HG02938 (cell line): ENCODE measurements around the gene EHHADH.
A peak's percentile ranks its signal among the peaks of the same experiment; 100 is the strongest.

Experiments used
- ATAC-seq: cut with Tn5 transposase; IDR thresholded peaks from one replicate; pipeline ENCODE4 v1.9.1; 2021; ENCODE audit warnings: mild to moderate bottlenecking, moderate library complexity; ENCODE audit not compliant: unreplicated experiment

EHHADH gene

DNA sequence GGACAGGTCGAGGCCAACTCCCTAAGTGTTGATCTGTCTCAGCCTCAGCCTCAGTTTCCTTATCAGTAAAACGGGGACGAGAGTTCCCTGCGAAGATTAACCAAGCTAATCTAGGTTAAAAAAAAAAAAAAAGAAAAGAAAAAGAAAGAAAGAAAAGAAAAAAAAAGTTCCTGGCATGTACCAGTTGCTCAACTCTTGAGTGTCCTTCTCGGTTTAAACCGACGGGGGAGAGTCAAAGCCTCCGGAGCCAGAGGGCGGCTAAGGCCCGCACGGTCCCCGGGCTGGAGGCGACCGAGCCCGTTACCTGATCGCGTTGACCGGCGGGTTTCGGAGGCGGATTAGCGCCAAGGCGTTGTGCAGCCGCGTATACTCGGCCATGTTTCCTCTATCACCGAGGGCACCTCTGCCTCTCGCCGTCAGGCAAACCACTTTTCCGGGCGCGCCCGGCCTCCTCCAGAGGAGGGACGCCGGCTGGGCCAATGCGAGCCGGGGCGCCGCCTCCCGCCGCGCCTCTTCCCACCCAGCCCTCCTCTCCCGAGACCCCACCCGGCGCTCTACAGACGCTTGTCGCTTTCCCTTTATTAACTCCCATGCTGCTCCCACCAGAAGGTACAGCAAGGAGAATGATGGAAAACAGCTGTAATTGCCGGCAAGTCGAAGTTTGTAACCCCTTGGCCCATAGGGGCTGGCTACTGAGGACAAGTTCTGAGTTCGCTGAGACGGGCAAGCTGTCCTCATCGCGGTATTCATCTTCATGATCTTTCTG lies at the start of gene EHHADH:
TSS of gene EHHADH (minus strand) at position 405 of the 766 bp plus-strand sequence. CDS start at position 378, 27 bp downstream.
- peak; percentile 69 for ATAC-seq

DNA sequence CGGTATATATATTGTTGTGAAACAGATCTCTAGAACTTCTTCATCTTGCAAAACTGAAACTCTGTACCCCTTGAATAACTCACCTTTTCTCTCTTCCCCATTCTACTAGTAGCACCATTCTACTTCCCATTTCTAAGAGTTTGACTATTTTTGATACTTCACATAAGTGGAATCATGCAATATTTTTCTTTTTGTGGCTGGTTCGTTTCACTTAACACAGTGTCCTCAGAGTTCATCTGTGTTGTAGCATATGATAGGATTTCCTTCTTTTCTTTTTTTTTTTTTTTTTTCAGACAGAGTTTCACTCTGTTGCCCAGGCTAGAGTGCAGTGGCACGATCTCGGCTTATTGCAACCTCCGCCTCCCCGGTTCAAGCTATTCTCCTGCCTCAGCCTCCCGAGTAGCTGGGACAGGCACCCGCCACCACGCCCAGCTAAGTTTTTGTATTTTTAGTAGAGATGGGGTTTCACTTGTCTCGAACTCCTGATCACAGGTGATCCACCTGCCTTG lies 46.1 kb upstream of the EHHADH start:
- peak; percentile 88 for ATAC-seq

DNA sequence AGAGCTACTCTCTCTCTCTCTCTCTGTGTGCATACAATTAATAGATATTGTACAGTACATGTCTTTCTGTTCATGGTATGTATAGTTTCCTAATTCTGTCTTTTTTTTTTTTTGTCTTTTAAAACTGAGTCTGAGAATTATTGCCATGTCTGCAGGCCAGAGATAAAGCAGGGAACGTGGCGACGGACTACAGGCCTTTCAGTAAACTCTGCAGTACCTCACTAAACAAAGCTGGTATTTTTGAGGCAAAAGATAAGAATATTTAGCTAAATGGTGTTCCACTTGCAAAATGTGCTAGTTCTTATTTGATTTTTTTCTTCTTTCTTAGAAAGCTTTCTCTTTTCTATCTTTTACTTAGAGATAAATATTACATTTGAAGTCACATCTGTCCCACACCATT lies 44.0 kb upstream of the EHHADH start:
- ATAC-seq: no peak

DNA sequence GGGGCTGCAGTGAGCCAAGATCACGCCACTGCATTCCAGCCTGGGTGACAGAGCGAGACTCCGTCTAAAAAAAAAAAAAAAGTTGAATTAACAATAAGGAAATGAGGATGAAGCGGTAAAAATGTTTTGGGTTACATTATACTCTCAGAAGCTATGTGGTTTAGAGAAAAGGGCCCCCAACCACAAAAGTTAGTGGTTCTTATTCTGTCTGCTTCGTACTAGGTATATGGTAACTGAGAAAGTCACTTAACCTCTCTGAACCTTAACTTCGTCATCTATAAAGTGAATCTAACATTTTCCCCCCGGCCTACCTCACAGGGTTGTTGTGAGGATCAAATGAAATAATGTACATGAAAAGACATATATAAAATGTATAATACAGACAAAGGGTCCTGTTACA lies 38.4 kb upstream of the EHHADH start:
- ATAC-seq: no peak

DNA sequence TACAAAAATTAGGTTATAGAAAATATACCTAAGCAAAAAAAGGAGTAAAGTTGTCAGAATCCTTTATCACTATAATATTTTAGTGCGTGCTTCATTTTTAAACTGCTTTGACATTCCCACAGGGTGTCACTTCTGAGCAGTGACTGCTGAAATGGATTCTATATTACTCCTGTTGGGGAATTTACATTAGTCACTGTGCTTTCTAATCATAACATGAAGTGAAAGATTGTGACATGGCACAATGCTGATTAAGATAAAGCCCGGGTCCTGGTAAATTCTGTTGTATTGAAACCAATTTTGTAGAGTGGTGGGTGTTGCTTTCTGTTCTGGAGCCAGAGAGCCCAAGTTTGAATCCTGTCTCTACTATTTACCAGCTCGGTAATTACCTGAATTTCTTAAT lies 36.4 kb upstream of the EHHADH start:
- no peak for ATAC-seq

DNA sequence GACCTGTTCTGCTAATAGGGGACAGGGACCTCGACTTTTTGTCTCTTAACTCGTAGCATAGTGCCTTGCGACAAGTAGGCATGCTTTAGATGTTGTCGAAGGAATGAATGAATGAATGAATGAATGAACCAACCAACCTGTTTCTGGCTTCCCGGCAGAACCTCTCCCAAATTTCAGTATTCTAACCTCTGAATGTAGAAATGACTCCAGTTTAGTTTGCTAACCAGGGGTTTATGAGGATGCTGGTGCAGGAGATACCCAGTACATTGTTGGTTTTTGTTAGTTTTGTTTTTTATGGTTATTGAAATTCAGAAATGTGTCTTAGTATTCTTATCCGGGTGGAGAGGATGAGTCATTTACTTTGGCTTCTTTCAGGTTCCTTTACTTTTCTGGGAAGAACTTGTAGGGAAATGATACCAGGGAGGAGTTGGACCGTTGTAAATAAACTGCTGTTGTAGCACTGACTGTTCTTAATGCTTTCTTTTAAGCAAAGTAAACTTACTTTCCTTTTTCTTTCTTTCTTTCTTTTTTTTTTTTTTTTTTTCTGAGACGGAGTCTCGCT lies 29.6 kb upstream of the EHHADH start:
- no peak for ATAC-seq

DNA sequence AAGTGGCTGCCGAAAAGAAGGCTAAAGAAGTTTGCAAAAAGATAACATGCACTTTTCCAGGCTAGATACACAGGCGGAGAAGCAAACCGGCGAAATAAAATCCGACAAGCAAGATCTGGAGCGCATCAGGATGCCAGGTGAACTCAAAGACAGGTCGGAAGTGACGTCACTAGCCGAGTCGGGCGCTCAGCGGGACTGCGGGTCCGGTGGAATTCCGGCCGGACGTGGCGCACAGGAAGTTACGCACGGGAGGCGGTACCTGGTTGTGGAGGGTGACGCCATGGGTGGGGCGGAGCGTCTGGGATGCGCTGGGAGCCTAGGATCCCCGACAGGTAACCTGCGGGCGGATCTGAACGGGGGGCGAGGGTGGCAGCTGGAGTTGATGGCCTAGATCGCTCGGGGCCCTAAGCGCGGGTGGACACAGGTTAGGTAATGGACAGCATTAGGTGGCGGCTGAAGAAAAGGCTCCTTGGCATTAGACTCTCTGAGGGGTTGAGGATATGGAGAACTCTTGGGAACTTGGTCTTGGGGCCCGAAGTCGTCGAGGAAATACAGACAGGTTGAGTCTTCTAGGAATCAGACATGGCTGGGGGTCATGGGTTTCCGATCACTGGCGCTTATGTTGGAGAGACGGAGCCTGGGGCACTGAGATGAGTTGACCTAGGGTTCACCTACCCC lies 29.0 kb upstream of the EHHADH start:
- ATAC-seq: peak; percentile 98

DNA sequence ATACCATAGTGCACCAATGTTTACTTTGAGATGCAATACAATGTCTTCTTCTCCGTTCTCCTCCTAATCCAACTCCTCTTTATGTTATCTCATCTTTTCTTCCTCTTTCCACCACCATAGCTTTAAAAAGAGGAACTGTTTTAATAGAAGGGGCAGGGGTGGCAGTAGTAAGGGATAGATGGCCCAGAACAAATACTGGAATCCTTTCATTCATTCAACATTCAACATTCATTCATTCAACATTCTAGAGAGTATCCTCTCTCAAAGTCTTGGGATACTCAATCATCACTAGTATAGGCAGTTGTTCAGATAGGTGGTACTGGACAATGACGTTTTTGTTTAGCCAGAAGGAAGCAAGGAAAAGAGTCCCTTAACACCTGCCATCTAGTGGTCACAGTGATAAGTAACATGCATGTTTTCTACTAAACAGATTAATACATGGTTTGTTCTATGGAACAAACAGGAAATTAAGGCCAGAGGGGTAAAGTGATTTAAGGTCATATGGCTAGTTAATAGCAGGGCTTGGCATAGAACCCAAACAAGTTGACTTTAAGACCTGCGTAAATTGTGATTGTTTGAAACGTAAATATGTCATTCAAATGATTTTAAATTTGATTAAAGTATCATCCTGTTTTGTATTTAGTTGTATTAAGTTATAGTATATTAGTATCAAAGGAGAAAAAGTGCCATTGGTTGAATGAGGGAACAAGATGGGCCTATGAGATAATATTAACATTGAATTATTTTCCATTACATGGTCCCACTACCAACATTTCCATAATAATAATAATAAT lies 26.9 kb upstream of the EHHADH start:
- peak; percentile 34 for ATAC-seq

DNA sequence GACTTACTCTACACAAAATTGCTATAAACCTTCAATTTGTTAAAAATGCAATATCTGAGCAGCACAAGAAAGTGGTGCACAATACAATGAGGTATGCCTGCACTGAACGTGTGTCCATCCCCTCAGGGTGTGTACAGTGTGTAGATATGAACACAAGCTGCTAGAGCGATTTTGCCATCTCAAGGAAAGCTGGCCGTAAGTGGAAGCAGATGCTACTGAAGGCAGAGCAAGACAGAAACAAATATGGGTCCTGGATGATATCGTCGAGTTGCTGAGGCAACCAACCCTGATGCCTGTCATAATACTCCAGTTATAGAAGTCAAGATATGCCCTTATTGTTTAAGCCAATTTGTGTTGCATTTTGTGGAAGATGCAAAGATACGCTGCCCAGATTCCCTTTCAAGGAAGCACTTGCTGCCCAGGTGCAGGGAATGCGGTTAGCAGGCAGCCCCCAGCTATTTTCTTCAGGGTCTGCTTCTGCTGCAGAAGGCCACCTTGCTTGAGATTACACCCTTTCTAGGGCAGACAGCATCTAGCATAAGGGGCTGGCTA lies 25.8 kb upstream of the EHHADH start:
- no peak for ATAC-seq

DNA sequence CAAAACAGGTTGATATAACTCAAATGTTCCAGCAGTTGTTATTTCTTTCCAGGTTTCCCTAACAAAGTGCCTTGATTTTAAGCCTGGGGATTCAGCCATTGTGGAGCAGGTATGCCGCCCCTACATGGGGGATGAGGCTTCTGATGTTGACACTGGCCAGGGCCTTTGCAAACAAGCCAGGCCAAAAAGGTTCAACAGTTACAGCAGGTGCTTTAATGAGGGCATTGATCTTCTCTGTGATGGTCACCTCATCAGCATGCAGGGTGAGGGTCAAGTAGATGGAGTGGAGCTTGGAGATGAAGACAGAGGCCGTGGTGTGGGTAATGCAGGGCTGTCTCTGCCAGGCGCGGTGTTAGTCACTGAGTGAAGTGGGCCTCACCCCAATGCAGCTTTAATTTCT lies 22.6 kb upstream of the EHHADH start:
- ATAC-seq: no peak

DNA sequence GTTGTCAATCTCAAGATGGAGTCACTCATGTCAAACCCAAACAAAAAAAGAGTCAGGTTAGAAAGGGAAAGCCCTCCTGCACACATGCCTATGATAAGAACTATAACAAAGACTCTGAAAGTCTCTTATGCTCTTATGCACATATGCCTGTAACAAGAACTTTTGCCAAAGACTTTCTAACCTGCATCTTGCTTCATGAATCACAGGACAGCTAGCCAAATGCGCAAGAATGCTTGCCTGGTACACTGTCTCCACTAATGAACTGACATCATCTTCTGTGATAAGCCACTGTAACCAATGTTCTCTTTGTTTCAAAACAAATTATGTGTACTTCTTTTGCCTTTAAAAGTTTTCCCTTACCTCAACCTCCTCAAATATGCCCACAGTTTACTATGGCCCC lies 18.2 kb upstream of the EHHADH start:
- no peak for ATAC-seq

DNA sequence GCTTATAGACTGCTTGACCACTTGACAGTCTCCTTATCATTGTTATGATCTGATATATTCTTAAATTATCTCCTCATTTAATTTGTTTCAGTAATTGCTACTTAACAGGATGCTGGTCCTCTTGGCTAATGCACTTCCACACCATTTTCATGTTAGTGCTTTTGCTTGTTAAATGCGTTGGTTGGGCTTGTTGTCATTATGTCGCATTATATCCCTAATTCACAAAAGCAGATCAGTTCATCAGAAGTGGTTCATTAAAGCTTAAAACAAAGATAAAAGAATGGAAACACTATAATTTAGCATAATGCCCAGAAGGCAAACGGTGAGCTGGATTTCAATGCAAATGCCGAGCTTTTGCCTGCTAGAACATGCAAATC lies 17.1 kb upstream of the EHHADH start:
- ATAC-seq: no peak

DNA sequence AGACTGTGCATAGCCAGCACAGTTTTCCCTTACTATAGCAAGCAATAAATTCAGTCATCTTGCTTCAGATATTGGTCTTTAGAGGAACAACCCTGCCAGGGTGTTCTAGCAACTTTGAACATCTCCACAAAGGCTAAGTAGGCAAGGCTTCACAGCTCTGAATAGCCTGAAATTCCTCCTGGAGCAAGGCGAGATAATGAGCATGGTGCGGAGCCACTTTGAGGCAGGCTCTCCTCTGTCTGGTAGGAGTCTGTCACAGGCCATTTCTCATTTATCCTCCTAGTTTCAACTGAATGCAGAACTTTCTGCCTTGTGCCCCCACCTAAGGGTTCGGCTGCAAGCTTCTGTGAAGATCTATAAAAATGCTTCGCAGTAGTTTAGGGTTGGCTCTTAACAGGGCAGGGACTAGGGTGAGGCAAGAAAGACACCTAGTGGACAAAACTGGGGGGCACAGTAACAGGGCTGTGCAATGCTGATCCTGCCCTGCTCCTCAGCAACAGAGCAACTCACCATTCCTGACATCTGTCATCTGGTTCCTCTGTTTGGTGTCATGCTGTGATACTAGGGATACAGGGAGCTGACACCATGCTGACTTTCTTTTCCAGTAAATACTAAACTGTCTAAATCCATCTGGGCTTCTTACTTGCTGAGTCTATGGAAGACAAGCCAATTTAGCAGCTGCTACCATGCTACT lies 16.6 kb upstream of the EHHADH start:
- ATAC-seq: no peak

DNA sequence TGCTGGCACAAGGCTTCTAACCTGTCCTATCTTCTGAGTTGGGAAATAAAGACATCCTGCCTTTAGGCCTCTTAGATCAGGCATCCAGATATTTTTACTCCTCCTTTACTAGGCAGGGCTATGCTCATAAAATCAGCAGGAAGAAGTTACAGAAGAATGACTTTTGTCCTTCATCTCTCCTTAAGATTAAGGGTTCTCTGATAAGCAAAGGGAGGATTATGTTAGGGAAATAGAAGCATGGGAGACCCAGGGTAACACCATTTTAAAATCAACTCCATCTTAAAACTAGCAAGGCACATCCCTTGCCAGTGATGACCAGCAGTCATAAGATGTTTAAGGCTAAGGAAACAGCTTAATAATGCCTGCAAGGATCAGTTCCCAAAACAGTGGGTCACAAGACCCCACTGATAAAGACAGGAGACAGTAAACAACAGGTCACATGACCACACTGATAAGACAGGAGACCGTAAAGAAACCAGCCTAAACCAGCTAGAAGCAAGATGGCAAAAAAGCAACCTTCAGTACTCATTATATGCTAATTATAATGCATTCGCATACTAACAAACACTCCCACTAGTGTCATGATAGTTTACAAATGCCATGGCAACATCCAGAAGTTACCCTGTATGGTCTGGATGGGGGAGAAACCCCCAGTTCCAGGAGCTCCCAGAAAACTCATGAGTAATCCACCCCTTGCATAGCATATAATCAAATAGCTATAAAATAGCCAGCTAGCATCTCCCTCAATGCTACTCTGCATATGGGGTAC lies 14.5 kb upstream of the EHHADH start:
- ATAC-seq: no peak

DNA sequence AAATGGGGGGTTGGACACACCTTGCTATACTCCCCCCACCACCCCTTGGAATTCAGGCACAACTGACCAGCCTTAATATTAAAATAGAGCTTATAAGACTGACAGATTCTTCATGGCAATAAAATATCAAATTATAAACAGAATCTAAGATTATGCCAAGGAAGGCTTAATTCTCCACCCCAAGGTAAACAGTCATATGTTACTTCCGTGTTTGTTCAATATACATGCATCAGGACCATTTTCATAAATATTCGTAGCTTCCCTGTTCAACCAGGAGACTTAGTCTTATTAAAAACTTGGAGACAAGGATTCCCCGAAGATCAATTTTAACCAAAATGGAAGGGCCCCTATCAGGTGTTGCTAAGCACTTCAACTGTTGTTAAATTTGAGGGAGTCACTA lies 13.3 kb upstream of the EHHADH start:
- no peak for ATAC-seq

DNA sequence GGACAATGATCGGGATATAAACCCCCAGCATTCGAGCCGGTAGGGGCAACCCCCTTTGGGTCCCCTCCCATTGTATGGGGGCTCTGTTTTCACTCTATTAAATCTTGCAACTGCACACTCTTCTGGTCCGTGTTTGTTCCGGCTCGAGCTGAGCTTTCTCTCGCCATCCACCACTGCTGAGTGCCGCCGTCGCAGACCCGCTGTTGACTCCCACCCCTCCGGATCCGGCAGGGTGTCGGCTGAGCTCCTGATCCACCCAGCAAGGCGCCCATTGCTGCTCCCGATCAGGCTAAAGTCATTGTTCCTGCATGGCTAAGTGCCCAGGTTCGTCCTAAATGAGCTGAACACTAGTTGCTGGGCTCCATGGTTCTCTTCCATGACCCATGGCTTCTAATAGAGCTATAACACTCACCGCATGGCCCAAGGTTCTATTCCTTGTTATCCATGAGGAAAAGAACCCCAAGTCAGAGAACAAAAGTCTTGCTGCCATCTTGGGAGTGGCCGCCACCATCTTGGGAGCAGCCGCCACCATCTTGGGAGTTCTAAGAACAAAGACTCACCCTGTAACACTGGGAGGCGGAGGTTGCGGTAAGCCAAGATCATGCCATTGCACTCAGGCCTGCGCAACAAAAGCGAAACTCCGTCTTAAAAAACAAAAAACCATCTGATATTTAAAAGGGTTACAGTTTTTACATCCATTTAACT lies 11.2 kb upstream of the EHHADH start:
- ATAC-seq: no peak

DNA sequence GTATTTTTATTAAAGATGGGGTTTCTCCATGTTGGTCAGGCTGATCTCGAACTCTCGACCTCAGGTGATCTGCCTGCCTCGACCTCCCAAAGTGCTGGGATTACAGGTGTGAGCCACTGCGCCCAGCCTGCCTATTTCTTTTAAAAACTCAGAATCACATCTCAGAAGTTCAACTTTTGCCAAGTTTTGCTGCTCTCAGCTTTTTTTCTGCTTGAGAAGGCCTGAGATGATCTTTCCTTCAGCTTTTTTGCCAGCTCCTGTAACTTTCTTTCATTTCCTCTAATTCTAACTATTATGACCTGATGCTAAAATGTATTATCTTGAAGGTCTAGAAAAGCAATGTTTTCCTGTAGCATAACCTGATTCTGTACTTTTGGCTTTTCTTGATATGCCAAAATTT lies 9.6 kb upstream of the EHHADH start:
- no peak for ATAC-seq

DNA sequence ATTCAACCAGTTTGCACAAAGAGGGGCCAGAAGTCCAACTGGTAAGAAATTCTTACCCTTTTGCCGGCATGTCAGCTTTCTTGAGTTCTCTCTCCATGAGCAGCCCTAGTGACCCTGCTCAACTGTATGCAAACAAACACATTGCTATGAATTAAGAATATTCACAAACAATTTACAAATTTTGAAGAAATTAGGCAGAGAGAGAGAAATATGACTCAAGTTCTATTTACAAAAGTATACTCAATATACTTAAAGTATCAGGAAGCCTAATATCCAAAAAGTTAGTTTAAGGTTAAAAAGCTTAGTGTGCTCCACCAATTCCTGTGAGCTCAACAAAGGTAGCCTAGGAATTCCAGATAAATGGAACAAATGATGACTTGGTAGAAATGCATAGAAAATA lies 3.5 kb upstream of the EHHADH start:
- ATAC-seq: no peak

DNA sequence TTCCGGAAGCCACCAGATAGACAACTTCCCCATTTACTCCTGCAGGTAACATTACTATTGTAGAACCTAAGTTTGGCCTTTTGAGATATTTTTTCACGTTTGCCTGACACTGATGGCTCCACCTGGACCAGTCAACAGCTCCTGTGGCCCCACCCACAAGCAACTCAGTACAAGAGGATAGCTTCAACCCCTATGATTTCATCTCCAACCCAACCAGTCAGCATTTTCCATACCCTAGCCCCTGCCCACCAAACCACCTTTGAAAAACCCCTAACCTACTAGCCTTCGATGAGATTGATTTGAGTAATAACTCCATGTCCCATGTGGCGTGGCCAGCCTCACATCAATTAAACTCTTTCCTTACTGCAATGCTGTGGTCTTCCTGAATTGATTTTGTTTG lies 950 bp upstream of the EHHADH start:
- ATAC-seq: no peak
